ENCODE results near the gene SNX18.

GRCh38 chr5:54514841-54515432 is 2.6 kb upstream of the SNX18 start:
- TF ChIP-seq POLR2A (IDR thresholded peaks at IDR 0.05; ENCODE audit: low read depth, low read length) (no peak), POLR2AphosphoS5 (IDR thresholded peaks at IDR 0.05; ENCODE audit: low read depth, low read length) (no peak), TAF1 (IDR thresholded peaks at IDR 0.05; ENCODE audit: borderline replicate concordance, low read depth, low read length) (no peak)

All from GM12892 (cell line).